Fibroblast of lung (primary cell): ENCODE measurements around the gene CEP41. TPM values are rescaled to one million over a fixed set of nuclear protein-coding genes. Genes with fewer than 3 reads are reported as not detected.
A peak's percentile ranks its signal among the peaks of the same experiment; 100 is the strongest.

Experiments used
- DNase-seq, 2 donors: peaks; one replicate each; pipeline versions ENCODE4 v3.0.0 to v3.0.0-alpha.2; 2010; ENCODE audit warnings: low read depth in 2 of 2
- H2AFZ ChIP-seq: 2 replicates; pipeline ENCODE4 v1.5.1; 2012; ENCODE audit warnings: low read length, control low read depth, inconsistent platforms
- H3K27ac ChIP-seq: 2 replicates; pipeline ENCODE4 v1.5.1; 2011; ENCODE audit warnings: low read length, control low read depth; ENCODE audit not compliant: insufficient read depth
- H3K27me3 ChIP-seq: 2 replicates; pipeline ENCODE4 v1.5.1; 2011; ENCODE audit warnings: mild to moderate bottlenecking, low read length; ENCODE audit not compliant: control insufficient read depth, insufficient read depth
- H3K36me3 ChIP-seq: 2 replicates; pipeline ENCODE4 v1.5.1; 2011; ENCODE audit warnings: low read length; ENCODE audit not compliant: control insufficient read depth, insufficient read depth
- H3K4me1 ChIP-seq: 2 replicates; pipeline ENCODE4 v1.5.1; 2011; ENCODE audit warnings: low read length; ENCODE audit not compliant: control insufficient read depth, insufficient read depth; ENCODE audit errors: extremely low read depth
- H3K4me2 ChIP-seq: 2 replicates; pipeline ENCODE4 v1.5.1; 2011; ENCODE audit warnings: low read length, control low read depth; ENCODE audit not compliant: insufficient read depth; ENCODE audit errors: extremely low read depth
- H3K4me3 ChIP-seq, 4 experiments: fragments of 200-600 bp in 1 of 4; sonication (generic) in 1 of 4; replicated peaks in 1 of 4; 2 replicates each; pipeline ENCODE4 v1.5.1; 2011 to 2016; ENCODE audit warnings: low read length in 4 of 4, low read depth in 3 of 4, mild to moderate bottlenecking in 3 of 4, control low read depth in 2 of 4, inconsistent platforms in 1 of 4, mixed read lengths in 1 of 4; ENCODE audit not compliant: insufficient read depth in 1 of 4; ENCODE audit errors: control extremely low read depth in 1 of 4
- H3K79me2 ChIP-seq: 2 replicates; pipeline ENCODE4 v1.5.1; 2012; ENCODE audit warnings: mild to moderate bottlenecking, low read length, inconsistent platforms; ENCODE audit not compliant: control insufficient read depth, insufficient read depth
- H3K9ac ChIP-seq: 2 replicates; pipeline ENCODE4 v1.5.1; 2011; ENCODE audit warnings: mild to moderate bottlenecking, low read length, control low read depth; ENCODE audit not compliant: insufficient read depth
- H3K9me3 ChIP-seq: 2 replicates; pipeline ENCODE4 v1.5.1; 2012; ENCODE audit warnings: low read depth, low read length; ENCODE audit not compliant: control insufficient read depth, insufficient read depth
- H4K20me1 ChIP-seq: 2 replicates; pipeline ENCODE4 v1.5.1; 2011; ENCODE audit warnings: low read length; ENCODE audit not compliant: control insufficient read depth, insufficient read depth; ENCODE audit errors: extremely low read depth
- CTCF ChIP-seq, 2 donors: IDR thresholded peaks in 1 of 2; conservative IDR thresholded peaks in 1 of 2; 1 replicate in 1 of 2; 2 replicates in 1 of 2; pipeline ENCODE4 v1.5.1; 2011 to 2012; ENCODE audit warnings: low read length in 2 of 2, control low read depth in 1 of 2, inconsistent platforms in 1 of 2, low read depth in 1 of 2, mild to moderate bottlenecking in 1 of 2
- EZH2 ChIP-seq: IDR thresholded peaks from 2 replicates; pipeline ENCODE4 v1.5.1; 2012; ENCODE audit warnings: low read length, control low read depth, mild to moderate bottlenecking; ENCODE audit errors: missing control alignments
- polyA plus RNA-seq, 2 donors: library from polyadenylated mRNA; depleted of rRNA in 1 of 2; stranded (reverse) in 1 of 2; unstranded in 1 of 2; fragments of >200 nt; gene quantifications; 2 replicates each; pipeline ENCODE4 v1.2.1, GENCODE V29; 2011 to 2012; ENCODE audit warnings: missing spikeins in 1 of 2
- total RNA-seq: library from RNA; depleted of rRNA; stranded (reverse); fragments of >200 nt; gene quantifications from 2 replicates; pipeline ENCODE4 v1.2.1, GENCODE V29; 2014

The CEP41 gene
- total and polyA plus RNA-seq, 2 donors (not counting 1 experiment from before 2014, with no cell fraction given): 8.3 to 24.5 TPM

DNA sequence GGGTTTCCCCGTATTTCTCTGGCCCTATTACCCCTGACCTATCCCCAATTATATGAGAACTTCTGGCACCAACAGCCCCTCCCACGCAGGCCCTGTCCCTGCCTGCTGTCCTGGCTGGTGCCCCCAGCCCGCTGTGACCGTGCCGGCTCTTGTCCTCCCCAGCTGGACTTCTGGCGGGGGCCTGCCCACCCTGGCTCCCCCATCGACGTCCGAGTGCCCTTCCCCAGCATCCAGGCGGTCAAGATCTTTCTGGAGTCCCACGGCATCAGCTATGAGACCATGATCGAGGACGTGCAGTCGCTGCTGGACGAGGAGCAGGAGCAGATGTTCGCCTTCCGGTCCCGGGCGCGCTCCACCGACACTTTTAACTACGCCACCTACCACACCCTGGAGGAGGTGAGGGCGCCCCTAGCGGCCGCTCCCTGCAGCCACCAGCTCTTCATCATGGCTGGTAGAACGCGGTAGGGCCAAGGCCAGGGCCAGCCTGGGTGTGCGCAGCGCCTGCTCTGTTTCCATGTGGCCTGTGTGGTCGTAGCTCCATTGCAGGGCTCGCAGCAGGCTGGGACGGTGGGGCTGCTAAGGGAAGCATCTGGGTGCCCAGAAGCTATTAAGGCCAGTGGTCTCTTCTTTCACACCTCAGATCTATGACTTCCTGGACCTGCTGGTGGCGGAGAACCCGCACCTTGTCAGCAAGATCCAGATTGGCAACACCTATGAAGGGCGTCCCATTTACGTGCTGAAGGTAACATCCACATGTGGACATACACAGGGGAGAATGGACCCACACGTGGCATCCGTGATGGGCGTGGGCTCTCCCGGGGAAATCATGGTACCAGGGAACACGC is 59.1 kb downstream of the CEP41 start:
- Histone ChIP-seq H3K9me3 (no peaks in the 10 kb centered on the region), H2AFZ (no peak overlapping the region), H3K27me3 (no peaks in the 10 kb centered on the region), H3K36me3 (no peaks in the 10 kb centered on the region), H3K79me2 (no peaks in the 10 kb centered on the region), H3K27ac (no peak overlapping the region), H3K4me3 (no peak overlapping the region), H3K4me1 (no peaks in the 10 kb centered on the region), H3K9ac (no peak overlapping the region), H3K4me2 (no peak overlapping the region), H4K20me1 (no peaks in the 10 kb centered on the region)
- no peak for DNase-seq
- TF ChIP-seq EZH2: no peak
- no peak for TF ChIP-seq CTCF (conservative IDR thresholded peaks at IDR 0.05 in 1 of 2, IDR thresholded peaks at IDR 0.05 in 1 of 2; ENCODE audit: low read depth in 1 of 2, low read length in 2 of 2)

GRCh38 chr7:130380861-130381455 is 59.9 kb downstream of the CEP41 start:
- TF ChIP-seq CTCF (conservative IDR thresholded peaks at IDR 0.05 in 1 of 2, IDR thresholded peaks at IDR 0.05 in 1 of 2; ENCODE audit: low read depth in 1 of 2, low read length in 2 of 2) (no peak), EZH2 (no peak)
- H3K4me2 ChIP-seq: no peak overlapping the region
- no peaks in the 10 kb centered on the region for H3K36me3 ChIP-seq
- H4K20me1 ChIP-seq: no peaks in the 10 kb centered on the region
- H3K4me1 ChIP-seq: no peaks in the 10 kb centered on the region
- no peak overlapping the region for H2AFZ ChIP-seq
- no peak overlapping the region for H3K9ac ChIP-seq
- no peaks in the 10 kb centered on the region for H3K79me2 ChIP-seq
- H3K4me3 ChIP-seq: no peak overlapping the region
- no peak for DNase-seq
- H3K27ac ChIP-seq: no peak overlapping the region
- no peaks in the 10 kb centered on the region for H3K9me3 ChIP-seq
- no peaks in the 10 kb centered on the region for H3K27me3 ChIP-seq

GRCh38 chr7:130379921-130380860 is 60.6 kb downstream of the CEP41 start, which contains the start of gene CPA1:
Gene CPA1, plus strand, starts transcription at chr7:130380494. Its CDS starts 27 bp downstream, at chr7:130380521.
- Histone ChIP-seq H2AFZ (no peak within 1 kb of the TSS), H3K9me3 (no peaks in the 10 kb centered on the region), H3K27ac (no peak within 1 kb of the TSS), H3K4me2 (no peak within 1 kb of the TSS), H3K27me3 (no peaks in the 10 kb centered on the region), H3K4me3 (no peak within 1 kb of the TSS), H3K4me1 (no peaks in the 10 kb centered on the region), H3K9ac (no peak within 1 kb of the TSS), H3K79me2 (no peaks in the 10 kb centered on the region), H4K20me1 (no peaks in the 10 kb centered on the region), H3K36me3 (no peaks in the 10 kb centered on the region)
- DNase-seq: peak in 1 of 2 donors; percentile 17
- TF ChIP-seq EZH2 (no peak), CTCF (conservative IDR thresholded peaks at IDR 0.05 in 1 of 2, IDR thresholded peaks at IDR 0.05 in 1 of 2; ENCODE audit: low read depth in 1 of 2, low read length in 2 of 2) (no peak)
